ENCODE data around the gene NEK7.
"Not testable (repeated sequence)": the region's sequence is repeated elsewhere in the genome, so short reads cannot be mapped to it uniquely, and the experiment has no call there.

The NEK7 gene

GRCh38 chr1:198191117-198191516, 34.3 kb downstream of the NEK7 start:
- H3K4me3 ChIP-seq (ENCODE audit: low read depth, low read length), result no peak overlapping the region
- in situ Hi-C loops (cut with HindIII; ENCODE audit: low sequenced_read_pairs), result no loop called here
- DNase-seq (ENCODE audit: low read depth), result no peak
- TF ChIP-seq, protein P1, sequence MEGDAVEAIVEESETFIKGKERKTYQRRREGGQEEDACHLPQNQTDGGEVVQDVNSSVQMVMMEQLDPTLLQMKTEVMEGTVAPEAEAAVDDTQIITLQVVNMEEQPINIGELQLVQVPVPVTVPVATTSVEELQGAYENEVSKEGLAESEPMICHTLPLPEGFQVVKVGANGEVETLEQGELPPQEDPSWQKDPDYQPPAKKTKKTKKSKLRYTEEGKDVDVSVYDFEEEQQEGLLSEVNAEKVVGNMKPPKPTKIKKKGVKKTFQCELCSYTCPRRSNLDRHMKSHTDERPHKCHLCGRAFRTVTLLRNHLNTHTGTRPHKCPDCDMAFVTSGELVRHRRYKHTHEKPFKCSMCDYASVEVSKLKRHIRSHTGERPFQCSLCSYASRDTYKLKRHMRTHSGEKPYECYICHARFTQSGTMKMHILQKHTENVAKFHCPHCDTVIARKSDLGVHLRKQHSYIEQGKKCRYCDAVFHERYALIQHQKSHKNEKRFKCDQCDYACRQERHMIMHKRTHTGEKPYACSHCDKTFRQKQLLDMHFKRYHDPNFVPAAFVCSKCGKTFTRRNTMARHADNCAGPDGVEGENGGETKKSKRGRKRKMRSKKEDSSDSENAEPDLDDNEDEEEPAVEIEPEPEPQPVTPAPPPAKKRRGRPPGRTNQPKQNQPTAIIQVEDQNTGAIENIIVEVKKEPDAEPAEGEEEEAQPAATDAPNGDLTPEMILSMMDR (IDR thresholded peaks at IDR 0.05; ENCODE audit: low read depth, low read length, missing control alignments), result no peak

GRCh38 chr1:198193871-198194270, 37.1 kb downstream of the NEK7 start:
- in situ Hi-C loops (cut with HindIII; ENCODE audit: low sequenced_read_pairs), result not testable (repeated sequence)

DNA sequence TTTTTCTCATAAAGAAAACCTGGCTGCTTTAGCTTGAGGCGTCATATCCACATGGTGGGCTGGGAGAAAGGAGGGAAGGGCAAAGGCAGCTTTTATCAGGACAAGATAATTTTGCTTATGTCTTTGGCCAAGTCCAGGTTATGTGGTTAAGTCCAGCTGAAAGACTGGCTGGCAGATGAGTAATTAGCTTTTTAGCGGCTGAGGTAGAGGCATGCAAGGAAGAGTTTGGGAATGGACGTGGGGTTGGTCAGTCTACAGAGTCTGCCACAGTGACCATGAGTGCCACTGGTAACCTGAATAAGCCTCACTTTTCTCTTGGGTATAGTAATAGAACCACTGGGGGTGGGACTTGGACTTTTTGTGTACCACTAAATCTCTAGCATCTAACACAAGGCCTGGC, 39.8 kb downstream of the NEK7 start:
- no peak overlapping the region for H3K4me3 ChIP-seq (ENCODE audit: low read depth, low read length)
- in situ Hi-C loops (cut with HindIII; ENCODE audit: low sequenced_read_pairs), result no loop called here
- no peak for DNase-seq (ENCODE audit: low read depth)
- TF ChIP-seq, protein P1 (IDR thresholded peaks at IDR 0.05; ENCODE audit: low read depth, low read length, missing control alignments), result no peak

More at GRCh38 chr1:198193871-198194270, 37.1 kb downstream of the NEK7 start:
- not testable (repeated sequence) for DNase-seq (ENCODE audit: low read depth); H3K4me3 ChIP-seq (ENCODE audit: low read depth, low read length)

GRCh38 chr1:198197285-198197684, 40.5 kb downstream of the NEK7 start:
- TF ChIP-seq, protein P1 (IDR thresholded peaks at IDR 0.05; ENCODE audit: low read depth, low read length, missing control alignments), result no peak
- H3K4me3 ChIP-seq (ENCODE audit: low read depth, low read length), result no peak overlapping the region
- no peak for DNase-seq (ENCODE audit: low read depth)
- in situ Hi-C loops (cut with HindIII; ENCODE audit: low sequenced_read_pairs), result no loop called here

- no peak for DNase-seq (ENCODE audit: low read depth)
- in situ Hi-C loops (cut with HindIII; ENCODE audit: low sequenced_read_pairs), result no loop called here
These were observed 42.3 kb downstream of the NEK7 start for GRCh38 chr1:198199105-198199504.

DNA sequence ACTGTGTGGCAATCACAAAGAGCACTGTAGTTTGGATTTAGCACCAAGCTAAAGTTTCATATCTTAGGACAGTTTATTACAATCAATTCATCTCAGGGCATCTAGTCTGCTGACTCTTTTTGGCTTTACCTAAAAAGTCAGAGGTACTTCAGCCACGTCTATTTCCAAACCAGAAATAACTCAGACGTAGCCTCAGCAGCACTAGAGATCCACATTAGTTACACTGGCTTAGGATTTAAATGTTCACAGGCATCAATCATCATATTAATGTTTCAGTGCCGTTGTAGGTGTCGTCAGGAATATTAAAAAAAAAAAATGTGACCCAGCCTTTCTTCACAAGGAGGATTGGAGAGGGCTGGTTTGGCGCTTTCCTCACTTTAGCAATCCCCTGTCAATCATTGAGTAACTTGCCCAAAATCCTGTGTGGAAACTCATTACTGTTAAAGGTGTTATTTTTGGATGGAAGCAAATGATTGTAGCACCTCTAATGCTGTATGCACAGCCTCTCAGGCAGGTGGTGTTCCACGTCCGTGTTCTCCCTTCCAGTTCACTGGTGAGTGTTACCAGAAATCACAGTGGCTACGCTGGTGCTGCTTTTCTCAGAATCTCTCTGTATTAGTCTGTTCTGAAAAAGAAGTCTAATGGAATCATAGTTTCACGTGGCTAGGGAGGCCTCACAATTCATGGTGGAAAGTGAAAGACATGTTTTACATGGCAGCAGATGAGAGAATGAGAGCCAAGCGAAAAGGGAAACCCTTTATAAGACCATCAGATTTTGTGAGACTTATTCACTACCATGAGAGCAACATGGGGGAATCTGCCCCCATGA, 45.4 kb downstream of the NEK7 start:
- in situ Hi-C loops (cut with HindIII; ENCODE audit: low sequenced_read_pairs), result no loop called here
- no peak overlapping the region for H3K4me3 ChIP-seq (ENCODE audit: low read depth, low read length)
- no peak for DNase-seq (ENCODE audit: low read depth)
- TF ChIP-seq, protein P1 (IDR thresholded peaks at IDR 0.05; ENCODE audit: low read depth, low read length, missing control alignments), result no peak

More at GRCh38 chr1:198199105-198199504, 42.3 kb downstream of the NEK7 start:
- H3K4me3 ChIP-seq (ENCODE audit: low read depth, low read length), result no peak overlapping the region
- TF ChIP-seq, protein P1 (IDR thresholded peaks at IDR 0.05; ENCODE audit: low read depth, low read length, missing control alignments), result no peak

- in situ Hi-C loops (cut with HindIII; ENCODE audit: low sequenced_read_pairs), result no loop called here
- H3K4me3 ChIP-seq (ENCODE audit: low read depth, low read length), result no peak overlapping the region
- TF ChIP-seq, protein P1 (IDR thresholded peaks at IDR 0.05; ENCODE audit: low read depth, low read length, missing control alignments), result no peak
- no peak for DNase-seq (ENCODE audit: low read depth)
These were observed 46.6 kb downstream of the NEK7 start for GRCh38 chr1:198203434-198203833.
